GM23248 (cell line): ENCODE results near the gene MEI1.

Experiments used
- EZH2 ChIP-seq: fragments of 200-600 bp; sonication (generic); IDR thresholded peaks from 2 replicates; pipeline ENCODE4 v1.6.1; 2018; ENCODE audit warnings: antibody characterized with exemption, mild to moderate bottlenecking; ENCODE audit not compliant: insufficient read depth, poor library complexity, severe bottlenecking
- EZH2phosphoT487 ChIP-seq: fragments of 200-600 bp; sonication (generic); IDR thresholded peaks from 2 replicates; pipeline ENCODE4 v1.6.1; 2018; ENCODE audit warnings: antibody characterized with exemption, moderate library complexity, mild to moderate bottlenecking, low read depth; ENCODE audit not compliant: insufficient read depth

- TF ChIP-seq EZH2, result no peak
- TF ChIP-seq EZH2phosphoT487, result no peak
Observed at GRCh38 chr22:41672780-41673509, 26.4 kb upstream of the MEI1 start.
